ENCODE results near the gene TKFC.
A peak's percentile ranks its signal among the peaks of the same experiment; 100 is the strongest.

Gene TKFC

DNA sequence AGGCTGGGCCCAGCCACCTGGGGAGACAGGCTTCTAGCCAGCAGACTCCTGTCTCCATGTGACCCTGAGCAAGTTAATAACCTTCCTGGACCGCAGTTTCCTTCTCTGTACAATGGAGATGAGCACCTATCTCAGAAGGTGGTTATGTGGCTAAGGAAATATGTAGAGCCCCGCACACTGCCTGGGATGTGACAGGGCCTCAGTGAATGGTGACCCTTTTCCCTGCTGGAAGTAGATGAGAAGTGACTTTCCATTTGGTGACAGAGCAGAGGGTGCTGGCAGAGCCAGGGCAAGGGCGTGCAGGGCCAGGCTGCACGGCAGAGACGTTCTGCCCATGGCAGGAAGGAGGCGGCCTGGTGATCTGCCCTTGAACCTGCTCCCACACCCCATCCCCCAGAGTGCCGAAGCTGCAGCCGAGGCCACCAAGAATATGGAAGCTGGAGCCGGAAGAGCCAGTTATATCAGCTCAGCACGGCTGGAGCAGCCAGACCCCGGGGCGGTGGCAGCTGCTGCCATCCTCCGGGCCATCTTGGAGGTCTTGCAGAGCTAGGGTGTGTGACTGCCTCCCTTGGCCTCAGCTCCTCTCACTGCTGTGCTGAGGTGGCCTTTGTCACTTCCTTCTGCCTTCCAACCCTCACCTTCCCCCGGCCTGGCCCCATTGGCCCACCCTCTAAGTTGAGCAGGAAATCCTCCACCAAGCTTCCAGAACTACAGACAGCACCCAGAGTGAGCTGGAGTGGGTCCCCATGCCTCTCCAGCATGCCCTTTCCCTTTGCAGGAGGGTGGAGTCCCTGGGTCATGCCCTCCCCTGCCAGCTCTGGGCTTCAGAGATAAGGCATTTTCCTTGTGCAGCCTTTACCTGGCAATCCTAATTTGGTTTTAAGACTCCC, 13.2 kb downstream of the TKFC start:
- no peak for DNase-seq

GRCh38 chr11:61347916-61348461, 15.0 kb downstream of the TKFC start:
- no peak for DNase-seq

- DNase-seq = no peak
Measured at GRCh38 chr11:61349189-61349751, 16.2 kb downstream of the TKFC start.

- DNase-seq = no peak
Measured at GRCh38 chr11:61349916-61350315, 16.9 kb downstream of the TKFC start.

DNA sequence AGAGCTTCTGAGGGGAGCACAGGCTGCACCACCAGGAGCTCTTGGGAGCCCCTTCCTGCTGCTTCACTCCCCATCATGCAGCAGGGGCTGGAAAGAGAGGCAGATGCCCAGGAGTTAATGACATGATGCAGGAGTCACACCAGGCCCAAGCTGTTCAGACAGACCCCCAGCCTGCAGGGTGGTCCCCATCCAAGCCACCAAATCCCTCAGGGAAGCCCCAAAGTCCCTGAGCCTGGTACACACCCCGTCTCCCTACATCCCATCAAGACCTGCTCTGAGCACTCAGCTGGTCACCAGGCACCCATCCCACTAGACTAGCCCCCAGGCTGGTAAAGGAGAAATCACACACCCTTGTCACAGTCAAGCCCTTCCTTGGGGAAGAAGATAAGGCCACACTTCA, 17.3 kb downstream of the TKFC start:
- DNase-seq = no peak

DNA sequence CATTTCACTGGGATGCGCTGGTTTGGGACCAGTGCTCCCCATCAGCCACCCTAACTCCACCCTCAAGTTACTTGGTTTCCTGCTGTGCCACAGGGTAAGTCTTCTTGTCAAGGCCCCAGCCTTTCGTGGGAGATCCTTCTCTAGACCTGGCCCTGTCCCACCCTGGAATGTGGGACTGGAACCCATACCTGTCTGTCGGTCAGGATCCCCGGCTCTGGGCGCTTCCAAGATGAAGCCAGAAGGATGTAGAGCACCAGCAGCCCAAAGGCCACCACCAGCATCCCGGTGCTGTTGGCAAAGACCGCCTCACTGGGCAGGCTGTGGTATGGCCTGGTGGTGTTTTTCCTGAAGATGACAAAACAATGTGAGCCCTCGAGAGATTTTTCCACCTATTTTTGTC, 17.8 kb downstream of the TKFC start:
- DNase-seq = no peak

GRCh38 chr11:61352038-61352437, 19.0 kb downstream of the TKFC start:
- DNase-seq = no peak

GRCh38 chr11:61353131-61354067, 20.4 kb downstream of the TKFC start:
- no peak for DNase-seq

DNA sequence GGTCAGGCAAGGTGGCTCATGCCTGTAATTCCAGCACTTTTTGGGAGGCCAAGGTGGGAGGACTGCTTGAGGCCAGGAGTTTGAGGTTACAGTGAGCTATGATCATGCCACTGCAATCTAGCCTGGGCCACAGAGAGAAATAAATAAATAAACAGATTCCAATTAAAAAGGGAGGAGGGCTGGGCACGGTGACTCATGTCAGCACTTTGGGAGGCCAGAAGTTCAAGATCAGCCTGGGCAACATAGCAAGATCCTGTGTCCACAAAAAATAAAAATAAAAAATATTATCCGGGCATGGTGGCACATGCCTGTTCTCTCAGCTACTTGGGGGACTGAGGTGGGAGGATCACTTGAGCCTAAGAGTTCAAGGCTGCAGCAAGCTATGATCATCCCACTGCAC, 21.2 kb downstream of the TKFC start:
- no peak for DNase-seq

DNA sequence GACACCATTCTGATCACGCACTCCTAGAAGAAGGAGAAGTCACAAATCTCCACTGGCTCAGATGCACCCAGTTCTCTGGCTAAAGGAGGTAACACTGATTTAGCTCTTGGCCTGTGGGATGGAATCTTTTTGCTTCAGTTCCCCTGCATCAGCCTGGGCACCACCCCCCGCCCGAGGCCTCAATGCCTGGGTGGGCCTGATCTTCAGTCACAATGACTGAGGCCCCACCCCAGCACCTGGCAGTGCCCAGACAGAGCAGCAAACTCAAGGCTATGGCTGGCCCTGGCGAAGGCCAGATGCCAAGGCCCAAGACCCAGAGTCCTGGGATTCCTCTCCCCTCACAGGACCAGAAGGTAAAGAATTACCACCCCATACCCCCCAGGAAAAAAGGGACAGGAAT, 23.7 kb downstream of the TKFC start:
- DNase-seq = no peak

GRCh38 chr11:61357233-61357893, 24.3 kb downstream of the TKFC start:
- DNase-seq = no peak

- no peak for DNase-seq
Measured at GRCh38 chr11:61357894-61358239, 24.8 kb downstream of the TKFC start.

- no peak for DNase-seq
Measured at GRCh38 chr11:61358566-61358965, 25.5 kb downstream of the TKFC start.

DNA sequence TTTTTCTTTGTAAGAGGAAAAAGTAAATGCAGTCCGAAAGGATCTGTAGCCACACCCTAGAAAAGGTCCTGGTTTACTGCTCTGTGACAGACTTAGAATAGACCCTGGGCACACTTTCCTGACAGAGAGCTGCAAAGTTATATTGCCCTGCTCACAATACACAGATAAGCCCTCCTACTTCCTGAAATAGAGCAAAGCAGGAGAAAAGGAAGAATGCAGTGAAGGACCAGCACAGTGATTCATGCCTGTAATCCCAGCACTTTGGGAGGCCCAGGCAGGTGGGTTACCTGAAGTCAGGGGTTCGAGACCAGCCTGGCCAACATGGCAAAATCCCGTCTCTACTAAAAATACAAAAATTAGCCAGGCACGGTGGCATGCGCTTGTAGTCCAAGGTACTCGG, 26.5 kb downstream of the TKFC start:
- no peak for DNase-seq

GRCh38 chr11:61361237-61361740, 28.3 kb downstream of the TKFC start:
- no peak for DNase-seq

DNA sequence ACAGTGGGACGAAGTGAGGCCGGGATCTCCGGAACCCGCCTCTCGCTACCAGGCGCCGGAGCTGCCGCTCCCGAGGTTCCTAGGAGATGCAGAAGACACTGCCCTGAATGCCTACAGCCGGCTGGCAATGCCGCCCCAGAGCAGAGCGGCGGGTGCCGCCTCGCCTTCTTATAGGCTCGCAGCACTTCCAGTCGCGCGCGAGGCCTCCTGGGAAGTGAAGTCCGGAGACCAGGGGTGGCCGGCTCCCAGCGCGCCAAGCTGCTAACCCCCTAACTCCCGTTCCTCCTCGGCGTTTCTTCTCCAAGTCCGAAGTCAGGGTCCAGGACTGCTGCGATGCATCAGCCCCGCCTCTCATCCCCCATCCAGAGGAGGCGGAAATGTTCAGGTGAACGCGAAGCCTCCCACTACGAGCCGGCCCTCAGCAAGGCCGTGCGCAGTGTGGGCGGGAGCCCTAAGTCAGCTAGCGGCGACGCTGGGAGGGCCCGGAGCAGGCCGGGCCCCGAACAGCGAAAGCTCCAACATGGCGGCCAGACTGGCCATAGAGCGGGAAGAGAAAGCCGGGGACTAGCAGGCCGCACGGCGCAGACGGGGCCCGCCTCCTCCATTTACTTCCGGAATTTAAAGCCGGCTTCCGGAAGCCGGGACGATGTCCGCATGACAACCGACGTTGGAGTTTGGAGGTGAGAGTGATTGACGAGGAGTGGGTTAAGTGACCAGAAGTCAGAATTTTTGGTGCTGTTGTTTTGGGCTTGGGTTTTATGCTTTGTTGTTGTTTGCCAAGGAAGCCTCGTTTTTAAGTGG, 28.9 kb downstream of the TKFC start, which contains the start of the genes CYB561A3 and TMEM138:
Gene CYB561A3, minus strand, starts transcription at position 142 of the 801 bp plus-strand sequence. CDS start 5,169 bp downstream, outside the sequence.
Gene TMEM138, plus strand, starts transcription at position 634 of the 801 bp plus-strand sequence. CDS start 2,017 bp downstream, outside the sequence.
- peak; percentile 86 for DNase-seq

- no peak for DNase-seq
Measured at GRCh38 chr11:61362542-61362875, 29.5 kb downstream of the TKFC start.

- DNase-seq = no peak
Measured at GRCh38 chr11:61364012-61364675, 31.1 kb downstream of the TKFC start.

GRCh38 chr11:61367406-61367805, 34.4 kb downstream of the TKFC start:
- DNase-seq = no peak

DNA sequence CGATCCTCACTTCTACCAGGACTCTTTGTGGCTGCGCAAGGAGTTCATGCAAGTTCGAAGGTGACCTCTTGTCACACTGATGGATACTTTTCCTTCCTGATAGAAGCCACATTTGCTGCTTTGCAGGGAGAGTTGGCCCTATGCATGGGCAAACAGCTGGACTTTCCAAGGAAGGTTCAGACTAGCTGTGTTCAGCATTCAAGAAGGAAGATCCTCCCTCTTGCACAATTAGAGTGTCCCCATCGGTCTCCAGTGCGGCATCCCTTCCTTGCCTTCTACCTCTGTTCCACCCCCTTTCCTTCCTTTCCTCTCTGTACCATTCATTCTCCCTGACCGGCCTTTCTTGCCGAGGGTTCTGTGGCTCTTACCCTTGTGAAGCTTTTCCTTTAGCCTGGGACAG, 35.6 kb downstream of the TKFC start:
- no peak for DNase-seq

Data from T1000 (cell line).